Mesodermal cell (in vitro differentiated cells): ENCODE measurements around the gene ART5.

Experiments
- H3K27ac ChIP-seq: 2 replicates; pipeline ENCODE4 v1.7.0; 2013; ENCODE audit warnings: mild to moderate bottlenecking, low read depth, low read length, moderate library complexity; ENCODE audit not compliant: severe bottlenecking
- H3K36me3 ChIP-seq: 2 replicates; pipeline ENCODE4 v1.7.1; 2013; ENCODE audit warnings: mild to moderate bottlenecking, low read length, moderate library complexity; ENCODE audit not compliant: control insufficient read depth, insufficient read depth
- H3K4me1 ChIP-seq: one replicate; pipeline ENCODE4 v1.7.1; 2013; ENCODE audit warnings: mild to moderate bottlenecking, low read length; ENCODE audit not compliant: insufficient read depth, control insufficient read depth, poor library complexity, severe bottlenecking
- H3K4me3 ChIP-seq: 2 replicates; pipeline ENCODE4 v1.7.0; 2013; ENCODE audit warnings: low read length, control low read depth, mild to moderate bottlenecking; ENCODE audit not compliant: insufficient read depth, poor library complexity, severe bottlenecking; ENCODE audit errors: extremely low read depth
- H3K9me3 ChIP-seq: 2 replicates; pipeline ENCODE4 v1.7.1; 2013; ENCODE audit warnings: mild to moderate bottlenecking, low read length, moderate library complexity; ENCODE audit not compliant: control insufficient read depth
- WGBS, 2 experiments: methylation state at CpG; one replicate each; pipeline ENCODE4 v1.1.5; 2013; ENCODE audit warnings: missing lambda C conversion rate in 2 of 2; ENCODE audit not compliant: insufficient coverage in 2 of 2; 5-methylcytosine and 5-hydroxymethylcytosine counted together

Gene ART5

DNA sequence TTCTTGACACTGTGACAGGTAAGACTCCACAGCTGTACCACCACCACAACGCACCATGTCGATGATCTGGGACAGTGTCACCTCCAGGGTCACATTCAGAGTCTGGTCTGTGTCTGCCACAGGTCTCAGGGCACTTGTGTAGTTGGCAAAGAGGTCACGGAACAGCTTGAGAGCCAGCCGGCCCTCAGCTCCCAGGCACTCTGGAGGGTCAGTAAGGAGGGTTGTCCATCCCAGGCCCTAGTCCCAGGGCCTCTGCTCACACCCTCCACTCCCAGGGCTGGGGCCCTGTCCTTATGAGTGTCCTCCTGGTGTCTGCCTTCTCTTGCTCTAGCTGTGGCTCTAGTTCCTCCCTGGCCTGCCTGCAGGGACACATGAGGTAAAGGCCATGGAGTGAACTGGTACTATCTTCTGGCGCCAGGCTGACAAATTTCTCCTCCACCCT is 28.0 kb upstream of the ART5 start:
- peaks cover 6% of the 10 kb centered on the region for H3K4me1 ChIP-seq
- H3K27ac ChIP-seq = no peak overlapping the region
- peaks cover 68% of the 10 kb centered on the region for H3K36me3 ChIP-seq
- 85 to 93% methylated on average over 5 of the region's 5 CpGs for WGBS, 2 experiments
- H3K9me3 ChIP-seq = no peaks in the 10 kb centered on the region
- H3K4me3 ChIP-seq = no peak overlapping the region

DNA sequence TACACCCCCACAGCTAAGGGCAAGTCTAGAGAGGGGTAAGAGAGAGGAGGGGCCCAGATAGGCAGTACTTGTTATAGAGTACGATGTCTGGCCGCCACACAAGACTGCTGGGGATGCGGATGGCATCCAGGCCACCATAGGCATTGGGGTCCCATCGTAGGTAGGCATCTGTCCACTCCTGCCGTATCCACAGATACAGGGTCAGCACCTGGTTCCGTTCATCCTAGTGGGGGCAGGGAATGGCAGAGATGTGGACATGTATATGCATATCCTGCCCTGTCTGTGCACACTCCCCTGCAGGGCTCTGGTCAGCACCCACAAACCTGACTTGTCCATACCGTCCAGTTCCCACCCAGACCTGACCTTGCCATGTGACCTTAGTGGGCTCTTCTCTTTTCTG is 27.3 kb upstream of the ART5 start:
- H3K4me3 ChIP-seq = no peak overlapping the region
- H3K36me3 ChIP-seq = peaks cover 67% of the 10 kb centered on the region
- WGBS, 2 experiments = 98 to 100% methylated on average over 4 to 6 of the region's 7 CpGs
- H3K9me3 ChIP-seq = no peaks in the 10 kb centered on the region
- H3K27ac ChIP-seq = no peak overlapping the region
- no peaks in the 10 kb centered on the region for H3K4me1 ChIP-seq

DNA sequence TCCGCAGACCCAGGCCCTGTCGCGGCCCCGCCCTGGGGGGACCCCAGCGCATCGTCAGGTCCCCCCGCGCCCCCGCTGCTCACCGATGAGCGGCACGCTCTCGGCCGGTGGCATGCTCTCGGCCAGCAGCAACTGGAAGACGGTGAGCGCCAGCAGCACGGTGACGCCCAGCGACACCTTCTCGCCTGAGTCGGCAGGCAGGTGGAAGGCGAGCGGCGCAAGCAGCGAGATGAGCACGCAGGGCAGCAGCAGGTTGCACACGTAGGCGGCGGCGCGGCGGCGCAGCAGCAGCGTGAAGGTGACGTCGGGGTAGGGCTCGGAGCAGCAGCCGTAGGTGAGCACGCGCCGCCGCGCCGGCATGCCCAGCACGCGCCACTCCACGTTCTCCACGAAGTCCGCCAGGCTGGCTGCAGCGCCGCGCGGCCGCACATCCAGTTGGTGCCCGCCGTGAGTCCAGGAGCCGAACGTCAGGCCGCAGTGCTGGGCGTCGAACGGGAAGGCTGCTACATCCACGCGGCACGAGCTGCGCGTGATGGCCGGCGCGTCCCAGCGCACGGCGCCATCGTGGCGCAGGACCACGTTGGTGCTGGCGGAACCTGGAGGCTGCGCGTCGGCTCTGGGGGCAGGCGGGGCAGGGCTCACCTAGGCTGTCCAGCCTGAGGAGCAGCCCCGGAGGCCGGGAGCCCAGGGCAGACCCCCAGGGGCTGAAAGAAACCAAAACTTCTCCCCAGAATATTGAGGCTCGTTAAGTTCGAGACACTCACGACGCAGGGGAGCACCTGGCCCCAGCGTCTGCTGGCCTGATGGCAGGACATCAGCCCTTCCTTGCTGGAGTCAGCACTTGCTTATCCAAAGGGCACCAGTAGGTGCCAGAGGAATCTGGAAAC is 25.6 kb upstream of the ART5 start:
- Histone ChIP-seq H3K36me3 (peaks cover 54% of the 10 kb centered on the region), H3K9me3 (no peaks in the 10 kb centered on the region), H3K4me1 (no peaks in the 10 kb centered on the region), H3K27ac (no peak overlapping the region), H3K4me3 (no peak overlapping the region)
- 97 to 98% methylated on average over 88 to 89 of the region's 89 CpGs for WGBS, 2 experiments

DNA sequence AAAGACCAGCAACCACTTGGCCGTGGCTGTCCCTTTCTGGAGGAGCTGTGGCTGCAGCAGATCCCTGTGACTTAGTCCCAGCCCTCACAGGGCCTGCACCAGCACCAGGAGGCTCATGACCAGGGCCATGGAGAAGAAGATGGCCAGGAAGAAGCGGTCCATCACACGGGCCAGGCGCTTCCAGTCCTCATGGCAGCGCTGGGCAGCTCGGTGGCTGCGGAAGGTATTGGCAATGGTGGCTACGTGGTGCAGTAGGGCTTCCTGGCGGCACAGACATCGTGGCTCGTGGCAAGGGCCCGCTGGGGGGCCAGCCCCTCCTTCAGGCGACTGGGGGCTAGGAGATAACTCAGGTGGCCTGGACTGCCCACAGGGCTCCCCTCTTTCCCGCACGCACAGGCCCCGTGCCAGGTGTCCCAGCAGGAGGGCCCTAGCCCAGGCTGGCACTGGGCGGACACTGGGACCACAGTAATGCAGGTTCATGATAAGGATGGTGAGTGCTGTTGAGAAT is 24.3 kb upstream of the ART5 start:
- WGBS, 2 experiments = 92 to 96% methylated on average over 14 to 17 of the region's 17 CpGs
- Histone ChIP-seq H3K4me1 (no peaks in the 10 kb centered on the region), H3K36me3 (peaks cover 42% of the 10 kb centered on the region), H3K9me3 (no peaks in the 10 kb centered on the region), H3K4me3 (no peak overlapping the region), H3K27ac (no peak overlapping the region)

DNA sequence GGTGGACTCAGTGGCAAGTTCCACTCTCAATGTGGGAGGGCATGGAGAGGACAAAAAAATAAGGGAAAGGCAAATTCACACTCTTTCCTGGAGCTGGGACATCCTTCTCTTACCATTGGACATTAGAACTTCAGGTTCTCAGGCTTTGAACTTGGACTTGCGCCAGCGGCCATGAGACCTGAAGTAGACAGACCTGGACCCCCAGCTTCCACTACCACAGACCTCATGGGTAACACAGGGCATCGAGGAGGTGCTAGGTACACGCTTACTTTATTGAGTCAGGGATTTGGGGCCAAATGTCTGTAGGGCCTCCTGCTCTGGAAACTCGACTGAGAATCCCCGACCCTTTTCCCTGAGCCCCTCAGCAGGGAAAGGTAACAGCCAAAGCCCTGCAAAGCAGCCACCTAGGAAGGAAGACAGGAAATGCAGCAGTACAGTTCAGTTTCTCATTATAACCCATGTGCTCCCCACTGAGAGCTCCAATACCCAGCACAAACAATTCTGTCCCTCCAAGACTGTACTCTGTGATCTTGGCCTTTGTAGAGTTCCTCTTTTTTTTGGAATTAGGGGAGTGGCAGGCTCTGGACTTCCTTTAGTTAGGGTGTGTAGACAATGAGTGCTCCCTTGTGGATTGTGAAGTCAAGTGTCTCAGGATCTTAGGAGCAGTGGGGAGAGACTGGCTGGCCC is 23.7 kb upstream of the ART5 start:
- Histone ChIP-seq H3K4me3 (no peak overlapping the region), H3K36me3 (peaks cover 36% of the 10 kb centered on the region)
- WGBS, 2 experiments = 95 to 96% methylated on average over 6 of the region's 6 CpGs

DNA sequence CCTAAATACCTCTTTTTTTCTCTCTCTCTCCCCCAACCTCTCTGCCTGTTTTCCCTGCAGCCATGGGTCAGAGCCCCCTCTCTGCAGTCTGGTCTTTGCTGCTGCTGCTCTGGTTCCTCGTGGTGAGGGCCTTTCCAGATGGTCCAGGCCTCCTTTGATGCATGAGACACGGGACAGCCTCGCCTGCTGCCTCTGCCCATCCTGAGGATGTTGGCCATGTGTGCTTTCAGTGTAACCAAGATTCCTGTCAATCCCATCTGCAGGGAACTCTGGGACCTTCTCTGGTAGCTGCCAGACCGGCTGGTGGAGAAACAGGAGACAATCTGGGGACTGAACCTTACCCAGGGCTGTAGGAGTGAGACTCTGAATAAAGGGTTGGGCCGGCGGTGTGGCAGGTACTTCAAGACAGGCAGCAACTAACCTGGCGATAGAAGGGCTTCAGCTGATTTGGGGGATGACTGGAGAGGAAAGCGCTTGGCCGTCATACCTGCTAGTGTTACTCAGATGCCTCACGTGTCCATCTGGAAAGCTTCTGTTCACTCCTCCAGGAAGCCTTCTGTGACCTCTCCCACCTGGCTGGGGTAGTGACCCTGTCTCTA is 22.3 kb upstream of the ART5 start:
- no peak overlapping the region for H3K27ac ChIP-seq
- WGBS, 2 experiments = 90 to 93% methylated on average over 9 to 10 of the region's 10 CpGs

More for the DNA sequence above, 23.7 kb upstream of the ART5 start:
- no peak overlapping the region for H3K27ac ChIP-seq
- no peaks in the 10 kb centered on the region for H3K4me1 ChIP-seq
- no peaks in the 10 kb centered on the region for H3K9me3 ChIP-seq

DNA sequence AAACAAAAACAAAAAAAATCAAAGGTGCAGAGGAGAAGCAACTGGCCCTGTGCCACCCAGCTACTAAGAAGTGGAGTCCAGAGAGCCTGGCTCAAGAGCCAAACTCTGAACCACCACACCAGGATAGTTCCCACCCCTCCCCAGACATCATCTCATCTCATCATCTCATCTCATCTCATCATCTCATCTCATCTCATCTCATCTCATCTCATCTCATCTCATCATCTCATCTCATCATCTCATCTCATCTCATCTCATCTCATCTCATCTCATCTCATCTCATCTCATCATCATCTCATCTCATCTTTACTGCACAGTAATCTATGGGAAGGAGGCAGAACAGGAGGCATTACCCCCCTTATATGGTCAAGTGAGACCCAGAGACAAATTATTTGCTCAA is 21.1 kb upstream of the ART5 start:
- H3K4me3 ChIP-seq = no peak overlapping the region
- H3K36me3 ChIP-seq = peaks cover 19% of the 10 kb centered on the region
- H3K9me3 ChIP-seq = no peaks in the 10 kb centered on the region
- H3K4me1 ChIP-seq = no peaks in the 10 kb centered on the region
- no peak overlapping the region for H3K27ac ChIP-seq

More for the DNA sequence above, 22.3 kb upstream of the ART5 start:
- peaks cover 24% of the 10 kb centered on the region for H3K36me3 ChIP-seq
- H3K4me3 ChIP-seq = no peak overlapping the region
- no peaks in the 10 kb centered on the region for H3K4me1 ChIP-seq
- H3K9me3 ChIP-seq = no peaks in the 10 kb centered on the region

DNA sequence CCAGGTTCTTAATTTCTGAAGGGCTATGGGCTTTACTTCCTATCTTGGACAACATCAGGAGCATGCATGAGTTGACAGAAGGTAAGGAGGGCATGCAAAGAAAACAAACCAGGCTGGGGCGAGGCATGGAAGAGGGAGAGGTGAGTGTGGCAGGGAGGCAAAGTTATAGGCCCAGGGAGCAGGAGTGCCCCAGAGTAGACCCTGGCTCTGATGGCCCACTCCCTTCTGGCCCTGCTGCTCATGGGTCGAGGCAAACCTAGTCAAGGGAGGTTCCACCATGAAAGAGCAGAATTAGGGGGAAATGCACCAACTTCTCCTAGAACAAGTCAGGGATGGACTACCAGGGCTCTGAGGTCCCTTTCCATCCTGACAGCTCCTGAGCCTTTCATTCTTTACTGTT is 19.2 kb upstream of the ART5 start:
- Histone ChIP-seq H3K9me3 (no peaks in the 10 kb centered on the region), H3K4me3 (no peak overlapping the region), H3K27ac (no peak overlapping the region), H3K4me1 (no peaks in the 10 kb centered on the region), H3K36me3 (peaks cover 9% of the 10 kb centered on the region)
- WGBS, 2 experiments = 82 to 95% methylated on average over 2 of the region's 2 CpGs

DNA sequence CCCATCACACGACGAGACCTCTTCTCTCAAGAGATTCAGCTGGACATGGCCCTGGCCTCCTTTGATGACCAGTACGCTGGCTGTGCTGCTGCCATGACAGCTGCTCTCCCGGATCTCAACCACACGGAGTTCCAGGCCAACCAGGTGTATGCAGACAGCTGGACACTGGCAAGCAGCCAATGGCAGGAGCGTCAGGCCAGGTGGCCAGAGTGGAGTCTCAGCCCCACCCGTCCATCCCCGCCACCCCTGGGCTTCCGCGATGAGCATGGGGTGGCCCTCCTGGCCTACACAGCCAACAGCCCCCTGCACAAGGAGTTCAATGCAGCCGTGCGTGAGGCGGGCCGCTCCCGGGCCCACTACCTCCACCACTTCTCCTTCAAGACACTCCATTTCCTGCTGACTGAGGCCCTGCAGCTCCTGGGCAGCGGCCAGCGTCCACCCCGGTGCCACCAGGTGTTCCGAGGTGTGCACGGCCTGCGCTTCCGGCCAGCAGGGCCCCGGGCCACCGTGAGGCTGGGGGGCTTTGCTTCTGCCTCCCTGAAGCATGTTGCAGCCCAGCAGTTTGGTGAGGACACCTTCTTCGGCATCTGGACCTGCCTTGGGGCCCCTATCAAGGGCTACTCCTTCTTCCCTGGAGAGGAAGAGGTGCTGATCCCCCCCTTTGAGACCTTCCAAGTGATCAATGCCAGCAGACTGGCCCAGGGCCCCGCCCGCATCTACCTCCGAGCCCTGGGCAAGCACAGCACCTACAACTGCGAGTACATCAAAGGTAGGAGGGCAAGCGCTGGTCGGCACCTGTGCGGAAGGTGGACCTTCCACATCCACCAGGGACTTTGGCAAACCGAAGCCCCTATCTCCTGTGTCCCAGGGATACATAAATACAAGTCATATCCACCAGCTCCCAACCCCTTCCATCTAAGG is 18.1 kb upstream of the ART5 start:
- H3K4me3 ChIP-seq = no peak overlapping the region
- H3K4me1 ChIP-seq = no peaks in the 10 kb centered on the region
- H3K9me3 ChIP-seq = no peaks in the 10 kb centered on the region
- H3K36me3 ChIP-seq = peaks cover 6% of the 10 kb centered on the region
- 94 to 96% methylated on average over 30 to 33 of the region's 33 CpGs for WGBS, 2 experiments
- H3K27ac ChIP-seq = no peak overlapping the region

DNA sequence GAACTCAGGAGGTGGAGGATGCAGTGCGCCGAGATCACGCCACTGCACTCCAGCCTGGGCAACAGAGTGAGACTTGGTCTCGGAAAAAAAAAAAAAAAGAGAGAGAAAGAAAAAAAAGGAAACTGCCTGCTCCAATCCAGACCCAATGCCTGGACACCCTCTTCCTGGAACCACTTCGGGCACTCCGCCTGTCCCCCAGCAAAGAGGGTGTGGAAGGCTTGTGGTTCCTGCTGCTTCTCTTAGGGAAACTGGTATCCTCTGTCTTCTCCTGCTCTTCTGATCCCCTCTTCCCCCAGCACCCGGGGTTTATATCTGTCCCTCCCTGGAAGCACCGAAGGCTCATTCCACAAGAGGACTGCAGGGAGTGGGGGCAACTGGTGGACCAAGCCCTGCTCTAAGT is 16.5 kb upstream of the ART5 start:
- no peak overlapping the region for H3K4me3 ChIP-seq
- no peaks in the 10 kb centered on the region for H3K36me3 ChIP-seq
- 91 to 100% methylated on average over 6 to 7 of the region's 8 CpGs for WGBS, 2 experiments
- no peaks in the 10 kb centered on the region for H3K4me1 ChIP-seq
- no peak overlapping the region for H3K27ac ChIP-seq
- no peaks in the 10 kb centered on the region for H3K9me3 ChIP-seq
